K562 (cell line): ENCODE measurements around the gene MUCL3. TPM values are rescaled to one million over a fixed set of nuclear protein-coding genes. Genes with fewer than 3 reads are reported as not detected.

Source experiments
- DDX20 ChIP-seq: fragments of 450-650 bp; IDR thresholded peaks from 2 replicates; pipeline ENCODE4 v1.6.1; 2016; ENCODE audit warnings: missing genetic modification characterization, low read depth, mild to moderate bottlenecking, missing compliant biosample characterization, moderate library complexity
- ETS2 ChIP-seq: IDR thresholded peaks from 2 replicates; pipeline ENCODE4 v1.6.1; 2016; ENCODE audit warnings: borderline replicate concordance, missing genetic modification characterization, mild to moderate bottlenecking, moderate library complexity, missing compliant biosample characterization; ENCODE audit not compliant: poor library complexity, severe bottlenecking
- ETV6 ChIP-seq, 3 experiments: fragments of 150-350 bp in 1 of 3; sonication (generic) in 1 of 3; formaldehyde crosslinking in 1 of 3; IDR thresholded peaks; 2 replicates each; pipeline versions ENCODE4 v1.6.1 to v1.8.0; 2014 to 2022; ENCODE audit warnings: borderline replicate concordance in 2 of 3, low read depth in 2 of 3, antibody characterized with exemption in 1 of 3, low read length in 1 of 3, mild to moderate bottlenecking in 1 of 3, missing genetic modification reagents in 1 of 3
- HCFC1 ChIP-seq: IDR thresholded peaks from 2 replicates; pipeline ENCODE4 v1.6.1; 2012; ENCODE audit warnings: low read depth, low read length, improper control_type of control experiment
- ILF3 ChIP-seq: fragments of 450-650 bp; IDR thresholded peaks from 2 replicates; pipeline ENCODE4 v1.6.1; 2018; ENCODE audit warnings: antibody characterized with exemption, mild to moderate bottlenecking, moderate library complexity, borderline replicate concordance
- KLF10 ChIP-seq: fragments of 250-450 bp; sonication (Bioruptor Pico); IDR thresholded peaks from 2 replicates; pipeline ENCODE4 v1.6.1; 2021; ENCODE audit warnings: matching md5 sums
- MAFG ChIP-seq: fragments of 450-650 bp; conservative IDR thresholded peaks from 2 replicates; pipeline ENCODE4 v1.6.1; 2016; ENCODE audit warnings: missing genetic modification characterization, missing compliant biosample characterization
- NELFE ChIP-seq: IDR thresholded peaks from 2 replicates; pipeline ENCODE4 v1.6.1; 2011; ENCODE audit warnings: mild to moderate bottlenecking; ENCODE audit not compliant: insufficient read depth, insufficient read length
- SRF ChIP-seq, 2 experiments: fragments of 250-450, 450-650 bp in 1 of 2; sonication (Bioruptor Pico) in 1 of 2; sonication (generic) in 1 of 2; formaldehyde crosslinking; IDR thresholded peaks; 2 replicates each; pipeline versions ENCODE4 v1.5.0 to v1.5.1; 2020 to 2022; ENCODE audit warnings: mild to moderate bottlenecking in 1 of 2, missing genetic modification reagents in 1 of 2
- TBL1XR1 ChIP-seq, 2 experiments: IDR thresholded peaks; 2 replicates each; pipeline ENCODE4 v1.6.1; 2012; ENCODE audit warnings: improper control_type of control experiment in 2 of 2, low read length in 2 of 2, mild to moderate bottlenecking in 1 of 2
- TCF7L2 ChIP-seq: fragments of 150-350 bp; IDR thresholded peaks from 2 replicates; pipeline ENCODE4 v1.6.1; 2016; ENCODE audit warnings: low read depth, mild to moderate bottlenecking, low read length, moderate library complexity
- TCFL5 ChIP-seq: fragments of 250-450 bp; sonication (Bioruptor Pico); conservative IDR thresholded peaks from 2 replicates; pipeline ENCODE4 v1.6.1; 2021; ENCODE audit warnings: mild to moderate bottlenecking, moderate library complexity, matching md5 sums
- TSC22D4 ChIP-seq: fragments of 450-650 bp; IDR thresholded peaks from 2 replicates; pipeline ENCODE4 v1.6.1; 2016; ENCODE audit warnings: missing genetic modification characterization, missing biosample characterization, control low read depth
- WHSC1 ChIP-seq: IDR thresholded peaks from one replicate; pipeline ENCODE4 v1.6.1; 2012; ENCODE audit warnings: low read length, control low read depth, inconsistent platforms
- ZNF12 ChIP-seq: sonication (generic); formaldehyde crosslinking; IDR thresholded peaks from 2 replicates; pipeline ENCODE4 v1.4.0; 2020; ENCODE audit warnings: mild to moderate bottlenecking, missing genetic modification reagents
- ZNF518B ChIP-seq: fragments of 250-450 bp; sonication (Bioruptor Pico); IDR thresholded peaks from 2 replicates; pipeline ENCODE4 v1.5.0; 2021; ENCODE audit warnings: mild to moderate bottlenecking, moderate library complexity
- ZNF77 ChIP-seq: fragments of 250-450 bp; sonication (Bioruptor Pico); IDR thresholded peaks from 2 replicates; pipeline ENCODE4 v1.5.0; 2020
- ZNF778 ChIP-seq: fragments of 450-650 bp; formaldehyde crosslinking; IDR thresholded peaks from 2 replicates; pipeline ENCODE4 v1.4.0; 2020; ENCODE audit warnings: mild to moderate bottlenecking, moderate library complexity
- polyA plus RNA-seq, 8 experiments: library from polyadenylated mRNA; depleted of rRNA in 4 of 8; stranded (reverse) in 5 of 8; unstranded in 3 of 8; fragments of >200 nt; fragmentation: Nextera tagmentation in 2 of 8; fragmentation: Illumina TruSeq in 1 of 8; extraction: Ambion mirVana in 2 of 8; extraction: Trizol in 1 of 8; gene quantifications; 2 replicates each; pipeline versions ENCODE4 v1.2.1 to v1.2.3, GENCODE V29; 2011 to 2014; ENCODE audit warnings: inconsistent platforms in 1 of 8, missing spikeins in 1 of 8
- total RNA-seq, 7 experiments: library from RNA; depleted of rRNA in 6 of 7; stranded (reverse); fragments of >200 nt in 6 of 7; fragmentation: Illumina TruSeq in 2 of 7; extraction: Trizol in 2 of 7; gene quantifications; 2 replicates each; pipeline versions ENCODE4 v1.2.1 to v1.2.3, GENCODE V29; 2011 to 2021; ENCODE audit warnings: low replicate concordance in 1 of 7
- TF ChIP-seq, protein P1 (sequence below), 2 experiments: IDR thresholded peaks in 1 of 2; conservative IDR thresholded peaks in 1 of 2; 2 replicates each; pipeline ENCODE4 v1.6.1; 2016; ENCODE audit warnings: low read depth in 2 of 2, mild to moderate bottlenecking in 1 of 2, missing compliant biosample characterization in 1 of 2, missing genetic modification characterization in 1 of 2, moderate library complexity in 1 of 2
- TF ChIP-seq, protein P2 (sequence below): fragments of 450-650 bp; formaldehyde crosslinking; IDR thresholded peaks from 2 replicates; pipeline ENCODE4 v1.4.0; 2020; ENCODE audit warnings: mild to moderate bottlenecking

The MUCL3 gene
- total and polyA plus RNA-seq, 9 of the 15 experiments (the other 6 are each of a cell fraction or from before 2014, with no cell fraction given) = 0.07 TPM; not detected in 8

GRCh38 chr6:30914076-30914853 is 26.5 kb upstream of the MUCL3 start, which contains the start of gene VARS2 (continued):
- no peak for TF ChIP-seq TCFL5 (CRISPR knock-in tag)
- TF ChIP-seq WHSC1 = no peak
- TF ChIP-seq NELFE = no peak
- no peak for TF ChIP-seq ETS2
- no peak for TF ChIP-seq TSC22D4 (tag)
- TF ChIP-seq ZNF518B (CRISPR knock-in tag) = no peak
- no peak for TF ChIP-seq TBL1XR1 (IDR thresholded peaks at IDR 0.05; ENCODE audit: low read length in 2 of 2)
- TF ChIP-seq KLF10 = peak; percentile 25; the same call in 1 of the 2 replicates
- TF ChIP-seq, protein P1, sequence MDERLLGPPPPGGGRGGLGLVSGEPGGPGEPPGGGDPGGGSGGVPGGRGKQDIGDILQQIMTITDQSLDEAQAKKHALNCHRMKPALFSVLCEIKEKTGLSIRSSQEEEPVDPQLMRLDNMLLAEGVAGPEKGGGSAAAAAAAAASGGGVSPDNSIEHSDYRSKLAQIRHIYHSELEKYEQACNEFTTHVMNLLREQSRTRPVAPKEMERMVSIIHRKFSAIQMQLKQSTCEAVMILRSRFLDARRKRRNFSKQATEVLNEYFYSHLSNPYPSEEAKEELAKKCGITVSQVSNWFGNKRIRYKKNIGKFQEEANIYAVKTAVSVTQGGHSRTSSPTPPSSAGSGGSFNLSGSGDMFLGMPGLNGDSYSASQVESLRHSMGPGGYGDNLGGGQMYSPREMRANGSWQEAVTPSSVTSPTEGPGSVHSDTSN (CRISPR knock-in tag; IDR thresholded peaks at IDR 0.05; ENCODE audit: low read depth) = no peak
- TF ChIP-seq, protein P1 (tag; conservative IDR thresholded peaks at IDR 0.05; ENCODE audit: low read depth) = no peak
- TF ChIP-seq, protein P2, sequence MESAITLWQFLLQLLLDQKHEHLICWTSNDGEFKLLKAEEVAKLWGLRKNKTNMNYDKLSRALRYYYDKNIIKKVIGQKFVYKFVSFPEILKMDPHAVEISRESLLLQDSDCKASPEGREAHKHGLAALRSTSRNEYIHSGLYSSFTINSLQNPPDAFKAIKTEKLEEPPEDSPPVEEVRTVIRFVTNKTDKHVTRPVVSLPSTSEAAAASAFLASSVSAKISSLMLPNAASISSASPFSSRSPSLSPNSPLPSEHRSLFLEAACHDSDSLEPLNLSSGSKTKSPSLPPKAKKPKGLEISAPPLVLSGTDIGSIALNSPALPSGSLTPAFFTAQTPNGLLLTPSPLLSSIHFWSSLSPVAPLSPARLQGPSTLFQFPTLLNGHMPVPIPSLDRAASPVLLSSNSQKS (CRISPR knock-in tag) = peak; percentile 78; the same call in 1 of the 2 replicates
- TF ChIP-seq HCFC1 = peak; percentile 47; the same call in 1 of the 2 replicates
- no peak for TF ChIP-seq ZNF12 (CRISPR knock-in tag)
- TF ChIP-seq ZNF778 (CRISPR knock-in tag) = no peak
- TF ChIP-seq SRF (CRISPR knock-in tag; IDR thresholded peaks at IDR 0.05) = no peak
- TF ChIP-seq ILF3 = no peak; the same call in 1 of the 2 replicates
- no peak for TF ChIP-seq TCF7L2
- peak; percentile 75; the same call in 1 of the 2 replicates for TF ChIP-seq ZNF77 (CRISPR knock-in tag)
- no peak for TF ChIP-seq DDX20 (tag)
- TF ChIP-seq ETV6 (IDR thresholded peaks at IDR 0.05; ENCODE audit: borderline replicate concordance in 1 of 2, low read depth in 2 of 2, low read length in 1 of 2) = no peak
- no peak for TF ChIP-seq ETV6 (CRISPR knock-in tag; IDR thresholded peaks at IDR 0.05; ENCODE audit: borderline replicate concordance)
- no peak for TF ChIP-seq MAFG (tag)
